Measurements from ENCODE around the gene SEMA7A. TPM values are rescaled to one million over a fixed set of nuclear protein-coding genes. Genes with fewer than 3 reads are reported as not detected.

Gene SEMA7A
- total and polyA plus RNA-seq, 9 donors: 3.8 to 10.4 (median 6.4) TPM

- DNase-seq: no peak
- H3K4me1 ChIP-seq (ENCODE audit: control insufficient read depth, insufficient read depth, low read length): peaks cover 42% of the 10 kb centered on the region
- no peak overlapping the region for H3K4me3 ChIP-seq (ENCODE audit: low read length)
- H3K27me3 ChIP-seq (ENCODE audit: control insufficient read depth, insufficient read depth, low read length): peaks cover 4% of the 10 kb centered on the region
- H3K27ac ChIP-seq (ENCODE audit: low read length): no peak overlapping the region
- no peaks in the 10 kb centered on the region for H3K36me3 ChIP-seq (ENCODE audit: control insufficient read depth, insufficient read depth, low read length)
- WGBS (ENCODE audit: insufficient coverage): 80% methylated on average over 13 of the region's 13 CpGs
- H3K9me3 ChIP-seq (replicated peaks; ENCODE audit: control insufficient read depth, low read depth, low read length): no peaks in the 10 kb centered on the region
Measured at GRCh38 chr15:74387141-74387541, 46.6 kb downstream of the SEMA7A start.

- Histone ChIP-seq H3K9me3 (replicated peaks; ENCODE audit: control insufficient read depth, low read depth, low read length) (no peaks in the 10 kb centered on the region), H3K27me3 (ENCODE audit: control insufficient read depth, insufficient read depth, low read length) (peaks cover 4% of the 10 kb centered on the region), H3K27ac (ENCODE audit: low read length) (no peak overlapping the region), H3K4me3 (ENCODE audit: low read length) (no peak overlapping the region), H3K4me1 (ENCODE audit: control insufficient read depth, insufficient read depth, low read length) (peaks cover 39% of the 10 kb centered on the region), H3K36me3 (ENCODE audit: control insufficient read depth, insufficient read depth, low read length) (no peaks in the 10 kb centered on the region)
- DNase-seq: no peak
- WGBS (ENCODE audit: insufficient coverage): 52% methylated on average over 13 of the region's 15 CpGs
Measured at GRCh38 chr15:74386496-74387140, 47.1 kb downstream of the SEMA7A start.

GRCh38 chr15:74385733-74386132 is 48.0 kb downstream of the SEMA7A start:
- Histone ChIP-seq H3K4me3 (ENCODE audit: low read length) (no peak overlapping the region), H3K4me1 (ENCODE audit: control insufficient read depth, insufficient read depth, low read length) (peaks cover 38% of the 10 kb centered on the region), H3K36me3 (ENCODE audit: control insufficient read depth, insufficient read depth, low read length) (no peaks in the 10 kb centered on the region), H3K27ac (ENCODE audit: low read length) (peak overlapping the region; percentile 29), H3K27me3 (ENCODE audit: control insufficient read depth, insufficient read depth, low read length) (peaks cover 4% of the 10 kb centered on the region), H3K9me3 (replicated peaks; ENCODE audit: control insufficient read depth, low read depth, low read length) (no peaks in the 10 kb centered on the region)
- WGBS (ENCODE audit: insufficient coverage): 58% methylated on average over 6 of the region's 6 CpGs
- DNase-seq: peak; percentile 65

- Histone ChIP-seq H3K4me1 (ENCODE audit: control insufficient read depth, insufficient read depth, low read length) (peaks cover 38% of the 10 kb centered on the region), H3K27ac (ENCODE audit: low read length) (peak overlapping the region; percentile 29), H3K36me3 (ENCODE audit: control insufficient read depth, insufficient read depth, low read length) (no peaks in the 10 kb centered on the region), H3K4me3 (ENCODE audit: low read length) (no peak overlapping the region), H3K27me3 (ENCODE audit: control insufficient read depth, insufficient read depth, low read length) (peaks cover 4% of the 10 kb centered on the region), H3K9me3 (replicated peaks; ENCODE audit: control insufficient read depth, low read depth, low read length) (no peaks in the 10 kb centered on the region)
- WGBS (ENCODE audit: insufficient coverage): 33% methylated on average over 5 of the region's 8 CpGs
- DNase-seq: peak; percentile 43
Measured at GRCh38 chr15:74384881-74385643, 48.7 kb downstream of the SEMA7A start.

- WGBS (ENCODE audit: insufficient coverage): 71% methylated on average over 1 of the region's 3 CpGs
- H3K4me3 ChIP-seq (ENCODE audit: low read length): no peak overlapping the region
- H3K27ac ChIP-seq (ENCODE audit: low read length): no peak overlapping the region
- peaks cover 2% of the 10 kb centered on the region for H3K27me3 ChIP-seq (ENCODE audit: control insufficient read depth, insufficient read depth, low read length)
- DNase-seq: no peak
- no peaks in the 10 kb centered on the region for H3K9me3 ChIP-seq (replicated peaks; ENCODE audit: control insufficient read depth, low read depth, low read length)
- no peaks in the 10 kb centered on the region for H3K36me3 ChIP-seq (ENCODE audit: control insufficient read depth, insufficient read depth, low read length)
- H3K4me1 ChIP-seq (ENCODE audit: control insufficient read depth, insufficient read depth, low read length): peaks cover 38% of the 10 kb centered on the region
Measured at GRCh38 chr15:74384566-74384880, 49.2 kb downstream of the SEMA7A start.

- Histone ChIP-seq H3K9me3 (replicated peaks; ENCODE audit: control insufficient read depth, low read depth, low read length) (no peaks in the 10 kb centered on the region), H3K27me3 (ENCODE audit: control insufficient read depth, insufficient read depth, low read length) (peaks cover 3% of the 10 kb centered on the region), H3K4me1 (ENCODE audit: control insufficient read depth, insufficient read depth, low read length) (peaks cover 38% of the 10 kb centered on the region), H3K36me3 (ENCODE audit: control insufficient read depth, insufficient read depth, low read length) (no peaks in the 10 kb centered on the region), H3K4me3 (ENCODE audit: low read length) (no peak overlapping the region), H3K27ac (ENCODE audit: low read length) (no peak overlapping the region)
- WGBS (ENCODE audit: insufficient coverage): 41% methylated on average over 8 of the region's 8 CpGs
- DNase-seq: peak; percentile 42
Measured at GRCh38 chr15:74383695-74384565, 49.8 kb downstream of the SEMA7A start.

GRCh38 chr15:74383286-74383685 is 50.5 kb downstream of the SEMA7A start:
- H3K27ac ChIP-seq (ENCODE audit: low read length): no peak overlapping the region
- H3K4me3 ChIP-seq (ENCODE audit: low read length): no peak overlapping the region
- no peak for DNase-seq
- H3K4me1 ChIP-seq (ENCODE audit: control insufficient read depth, insufficient read depth, low read length): peaks cover 38% of the 10 kb centered on the region
- H3K9me3 ChIP-seq (replicated peaks; ENCODE audit: control insufficient read depth, low read depth, low read length): no peaks in the 10 kb centered on the region
- peaks cover 3% of the 10 kb centered on the region for H3K27me3 ChIP-seq (ENCODE audit: control insufficient read depth, insufficient read depth, low read length)
- no peaks in the 10 kb centered on the region for H3K36me3 ChIP-seq (ENCODE audit: control insufficient read depth, insufficient read depth, low read length)
- 94% methylated on average over 2 of the region's 4 CpGs for WGBS (ENCODE audit: insufficient coverage)

GRCh38 chr15:74382004-74382816 is 51.5 kb downstream of the SEMA7A start:
- peaks cover 3% of the 10 kb centered on the region for H3K27me3 ChIP-seq (ENCODE audit: control insufficient read depth, insufficient read depth, low read length)
- DNase-seq: peak; percentile 83
- H3K27ac ChIP-seq (ENCODE audit: low read length): no peak overlapping the region
- H3K9me3 ChIP-seq (replicated peaks; ENCODE audit: control insufficient read depth, low read depth, low read length): no peaks in the 10 kb centered on the region
- no peak overlapping the region for H3K4me3 ChIP-seq (ENCODE audit: low read length)
- peaks cover 38% of the 10 kb centered on the region for H3K4me1 ChIP-seq (ENCODE audit: control insufficient read depth, insufficient read depth, low read length)
- H3K36me3 ChIP-seq (ENCODE audit: control insufficient read depth, insufficient read depth, low read length): no peaks in the 10 kb centered on the region
- WGBS (ENCODE audit: insufficient coverage): 20% methylated on average over 8 of the region's 13 CpGs

- Histone ChIP-seq H3K27ac (ENCODE audit: low read length) (no peak overlapping the region), H3K4me3 (ENCODE audit: low read length) (no peak overlapping the region), H3K9me3 (replicated peaks; ENCODE audit: control insufficient read depth, low read depth, low read length) (no peaks in the 10 kb centered on the region), H3K36me3 (ENCODE audit: control insufficient read depth, insufficient read depth, low read length) (no peaks in the 10 kb centered on the region), H3K4me1 (ENCODE audit: control insufficient read depth, insufficient read depth, low read length) (peaks cover 32% of the 10 kb centered on the region), H3K27me3 (ENCODE audit: control insufficient read depth, insufficient read depth, low read length) (peaks cover 3% of the 10 kb centered on the region)
- no peak for DNase-seq
- WGBS (ENCODE audit: insufficient coverage): no CpG with 5 or more reads among the region's 5 CpGs
Measured at GRCh38 chr15:74381481-74381880, 52.3 kb downstream of the SEMA7A start.
